Ishikawa (cell line): Measurements from ENCODE around the gene B3GLCT.

Source experiments
- CEBPB ChIP-seq: IDR thresholded peaks from 2 replicates; pipeline ENCODE4 v1.6.1; 2012
- CREB1 ChIP-seq: IDR thresholded peaks from 2 replicates; pipeline ENCODE4 v1.6.1; 2012; ENCODE audit warnings: low read depth
- EGR1 ChIP-seq: IDR thresholded peaks from 2 replicates; pipeline ENCODE4 v1.6.1; 2012
- EP300 ChIP-seq: IDR thresholded peaks from 2 replicates; pipeline ENCODE4 v1.6.1; 2012; ENCODE audit warnings: borderline replicate concordance
- FOXM1 ChIP-seq: IDR thresholded peaks from 2 replicates; pipeline ENCODE4 v1.6.1; 2012; ENCODE audit warnings: low read depth, borderline replicate concordance
- MAX ChIP-seq: IDR thresholded peaks from 2 replicates; pipeline ENCODE4 v1.6.1; 2012
- NFIC ChIP-seq: IDR thresholded peaks from 2 replicates; pipeline ENCODE4 v1.6.1; 2012
- RAD21 ChIP-seq: IDR thresholded peaks from 2 replicates; pipeline ENCODE4 v1.6.1; 2012; ENCODE audit warnings: low read depth
- REST ChIP-seq: IDR thresholded peaks from 2 replicates; pipeline ENCODE4 v1.6.1; 2012; ENCODE audit warnings: low read depth, mild to moderate bottlenecking
- TAF1 ChIP-seq: IDR thresholded peaks from 2 replicates; pipeline ENCODE4 v1.6.1; 2012; ENCODE audit warnings: low read depth, mild to moderate bottlenecking
- TCF12 ChIP-seq: IDR thresholded peaks from 2 replicates; pipeline ENCODE4 v1.6.1; 2012; ENCODE audit warnings: low read depth
- TEAD4 ChIP-seq: IDR thresholded peaks from 2 replicates; pipeline ENCODE4 v1.6.1; 2012
- USF1 ChIP-seq: IDR thresholded peaks from 2 replicates; pipeline ENCODE4 v1.6.1; 2012
- YY1 ChIP-seq: IDR thresholded peaks from 2 replicates; pipeline ENCODE4 v1.6.1; 2012; ENCODE audit warnings: low read depth
- ZBTB7A ChIP-seq: IDR thresholded peaks from 2 replicates; pipeline ENCODE4 v1.6.1; 2012; ENCODE audit warnings: low read depth

B3GLCT gene

GRCh38 chr13:31322702-31323405 is 123.1 kb downstream of the B3GLCT start:
- TF ChIP-seq REST (no peak), MAX (no peak), FOXM1 (no peak), RAD21 (no peak), TCF12 (no peak), EGR1 (no peak)

- TF ChIP-seq USF1 (no peak), REST (no peak), TCF12 (no peak), YY1 (no peak), CREB1 (no peak), EGR1 (no peak), NFIC (no peak), TAF1 (no peak)
Measured at GRCh38 chr13:31327182-31327860, 127.5 kb downstream of the B3GLCT start.

- TF ChIP-seq TEAD4 (no peak), REST (no peak), ZBTB7A (no peak), TAF1 (no peak)
Measured at GRCh38 chr13:31328549-31329235, 128.9 kb downstream of the B3GLCT start.

- TF ChIP-seq RAD21 (no peak), NFIC (no peak), FOXM1 (no peak), CREB1 (no peak), ZBTB7A (no peak), EGR1 (no peak), YY1 (no peak), USF1 (no peak), REST (no peak), TAF1 (no peak), TCF12 (no peak), MAX (no peak), CEBPB (no peak), EP300 (no peak), TEAD4 (no peak)
Measured at GRCh38 chr13:31330236-31330635, 130.5 kb downstream of the B3GLCT start.
